Measurements from ENCODE around the gene TH.

Gene TH

DNA sequence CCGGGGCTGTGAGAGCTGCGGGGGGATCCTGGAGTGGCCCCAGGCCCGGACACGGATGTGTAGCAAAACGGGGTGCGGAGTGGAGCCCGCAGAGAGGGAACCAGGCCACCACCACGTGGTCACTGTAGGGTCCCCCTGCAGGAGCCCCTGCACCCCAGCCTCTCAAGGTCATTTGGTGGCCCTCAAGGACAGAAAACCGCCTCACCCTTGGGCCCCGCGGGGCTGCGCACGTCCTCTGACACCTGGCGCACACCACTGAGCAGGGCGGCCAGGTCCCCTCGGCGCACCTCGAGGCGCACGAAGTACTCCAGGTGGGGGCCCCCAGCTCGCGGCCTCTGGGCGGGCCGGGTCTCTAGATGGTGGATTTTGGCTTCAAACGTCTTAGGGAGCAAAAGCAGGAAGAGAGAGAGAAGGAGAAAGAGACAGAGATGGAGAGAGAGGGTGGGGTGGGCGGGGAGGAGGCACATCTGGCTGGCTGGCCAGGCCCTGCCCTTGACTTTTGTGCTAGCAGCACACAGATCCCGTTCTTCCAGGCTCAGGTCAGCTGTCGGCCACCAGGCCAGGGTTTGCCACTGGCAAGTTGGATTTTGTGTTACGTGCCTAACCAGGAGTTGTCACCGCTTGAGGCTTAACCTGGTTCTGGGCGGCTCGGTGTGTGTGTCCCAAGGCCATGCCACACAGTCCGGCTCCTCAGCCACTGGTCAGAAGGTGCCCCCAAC is 3.2 kb downstream of the TH start:
- Histone ChIP-seq H3K36me3 (ENCODE audit: control insufficient read depth in 4 of 4, insufficient read depth in 4 of 4, low read length in 3 of 4) (no peaks in the 10 kb centered on the region), H3K9me3 (ENCODE audit: control extremely low read depth in 1 of 5, control insufficient read depth in 4 of 5, insufficient read depth in 2 of 5, low read depth in 1 of 5, low read length in 4 of 5) (no peaks in the 10 kb centered on the region), H3K27ac (ENCODE audit: insufficient read depth in 1 of 2, low read depth in 1 of 2, low read length in 2 of 2, poor library complexity in 1 of 2, severe bottlenecking in 2 of 2) (no peak overlapping the region), H3K27me3 (replicated peaks in 2 of 5; ENCODE audit: control insufficient read depth in 4 of 5, insufficient read depth in 5 of 5, low read length in 4 of 5) (peaks cover 0 to 35% (median 5%) of the 10 kb centered on the region in 5 experiments), H3K4me1 (ENCODE audit: control extremely low read depth in 1 of 4, control insufficient read depth in 4 of 4, insufficient read depth in 4 of 4, low read length in 3 of 4) (peaks cover 0 to 7% (median 3%) of the 10 kb centered on the region in 4 experiments), H3K4me3 (ENCODE audit: control insufficient read depth in 1 of 7, extremely low read depth in 1 of 7, insufficient read depth in 4 of 7, low read depth in 2 of 7, low read length in 6 of 7) (no peak overlapping the region)
- ChIA-PET CTCF (interaction anchor here (1.1 to 6.1 kb wide), 3 partner anchors 19 to 252 kb away, joined by 3 to 45 read pairs (median 4); no protein-coding TSS in a partner anchor), POLR2A (no interaction called here)
- DNase-seq = no peak
- 93% methylated on average over 30 of the region's 33 CpGs for WGBS (ENCODE audit: insufficient coverage)

GRCh38 chr11:2167141-2168045 is 4.2 kb downstream of the TH start:
- Histone ChIP-seq H3K9me3 (ENCODE audit: control extremely low read depth in 1 of 5, control insufficient read depth in 4 of 5, insufficient read depth in 2 of 5, low read depth in 1 of 5, low read length in 4 of 5) (no peaks in the 10 kb centered on the region), H3K36me3 (ENCODE audit: control insufficient read depth in 4 of 4, insufficient read depth in 4 of 4, low read length in 3 of 4) (no peaks in the 10 kb centered on the region), H3K4me1 (ENCODE audit: control extremely low read depth in 1 of 4, control insufficient read depth in 4 of 4, insufficient read depth in 4 of 4, low read length in 3 of 4) (peaks cover 0 to 7% (median 3%) of the 10 kb centered on the region in 4 experiments), H3K4me3 (ENCODE audit: control insufficient read depth in 1 of 7, extremely low read depth in 1 of 7, insufficient read depth in 4 of 7, low read depth in 2 of 7, low read length in 6 of 7) (no peak overlapping the region), H3K27ac (ENCODE audit: insufficient read depth in 1 of 2, low read depth in 1 of 2, low read length in 2 of 2, poor library complexity in 1 of 2, severe bottlenecking in 2 of 2) (no peak overlapping the region), H3K27me3 (replicated peaks in 2 of 5; ENCODE audit: control insufficient read depth in 4 of 5, insufficient read depth in 5 of 5, low read length in 4 of 5) (peaks cover 0 to 35% (median 5%) of the 10 kb centered on the region in 5 experiments)
- CTCF ChIA-PET = interaction anchor here (1.1 to 6.1 kb wide), 5 partner anchors 20 to 260 kb away, joined by 3 to 45 read pairs (median 3); no protein-coding TSS in a partner anchor
- 77% methylated on average over 22 of the region's 31 CpGs for WGBS (ENCODE audit: insufficient coverage)
- POLR2A ChIA-PET = no interaction called here
- DNase-seq = no peak

- peaks cover 0 to 7% (median 3%) of the 10 kb centered on the region in 4 experiments for H3K4me1 ChIP-seq (ENCODE audit: control extremely low read depth in 1 of 4, control insufficient read depth in 4 of 4, insufficient read depth in 4 of 4, low read length in 3 of 4)
- peaks cover 0 to 35% (median 5%) of the 10 kb centered on the region in 5 experiments for H3K27me3 ChIP-seq (replicated peaks in 2 of 5; ENCODE audit: control insufficient read depth in 4 of 5, insufficient read depth in 5 of 5, low read length in 4 of 5)
- H3K36me3 ChIP-seq (ENCODE audit: control insufficient read depth in 4 of 4, insufficient read depth in 4 of 4, low read length in 3 of 4) = no peaks in the 10 kb centered on the region
- no peak overlapping the region for H3K27ac ChIP-seq (ENCODE audit: insufficient read depth in 1 of 2, low read depth in 1 of 2, low read length in 2 of 2, poor library complexity in 1 of 2, severe bottlenecking in 2 of 2)
- 12% methylated on average over 58 of the region's 70 CpGs for WGBS (ENCODE audit: insufficient coverage)
- POLR2A ChIA-PET = interaction anchor here (0.9 kb wide), 1 partner anchor 254 kb away, joined by 3 read pairs; no protein-coding TSS in a partner anchor
- no peaks in the 10 kb centered on the region for H3K9me3 ChIP-seq (ENCODE audit: control extremely low read depth in 1 of 5, control insufficient read depth in 4 of 5, insufficient read depth in 2 of 5, low read depth in 1 of 5, low read length in 4 of 5)
- DNase-seq = peak; percentile 28 to 51 (median 42)
- CTCF ChIA-PET = interaction anchor here (1.4 to 6.1 kb wide), 3 partner anchors 129 to 261 kb away, joined by 3 to 45 read pairs (median 3); no protein-coding TSS in a partner anchor
- H3K4me3 ChIP-seq (ENCODE audit: control insufficient read depth in 1 of 7, extremely low read depth in 1 of 7, insufficient read depth in 4 of 7, low read depth in 2 of 7, low read length in 6 of 7) = peak overlapping the region in 1 of 7 experiments; percentile 26
Observed at GRCh38 chr11:2166091-2166851, 5.3 kb downstream of the TH start.

DNA sequence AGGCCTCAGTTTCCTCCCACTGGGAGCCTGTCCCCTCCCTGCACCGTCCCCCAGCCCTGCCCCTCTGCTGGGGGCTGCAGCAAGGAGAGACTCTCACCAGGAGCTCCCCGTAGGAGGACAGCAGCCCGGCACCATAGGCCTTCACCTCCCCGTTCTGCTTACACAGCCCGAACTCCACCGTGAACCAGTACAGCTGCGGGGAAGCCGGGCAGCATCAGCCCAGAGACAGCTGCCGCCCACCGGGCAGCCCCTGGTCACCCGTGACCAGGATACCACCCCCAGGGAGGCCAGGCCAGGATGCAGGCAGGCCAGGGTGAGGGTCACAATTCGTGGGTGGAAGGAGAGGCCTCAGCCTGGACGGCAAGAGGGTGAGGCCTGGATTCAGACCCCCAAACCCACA is 6.0 kb downstream of the TH start:
- whole genome bisulfite sequencing (ENCODE audit: insufficient coverage) = 98% methylated on average over 12 of the region's 13 CpGs
- H3K27ac ChIP-seq (ENCODE audit: insufficient read depth in 1 of 2, low read depth in 1 of 2, low read length in 2 of 2, poor library complexity in 1 of 2, severe bottlenecking in 2 of 2) = no peak overlapping the region
- no peak for DNase-seq
- POLR2A ChIA-PET = no interaction called here
- no peaks in the 10 kb centered on the region for H3K9me3 ChIP-seq (ENCODE audit: control extremely low read depth in 1 of 5, control insufficient read depth in 4 of 5, insufficient read depth in 2 of 5, low read depth in 1 of 5, low read length in 4 of 5)
- H3K27me3 ChIP-seq (replicated peaks in 2 of 5; ENCODE audit: control insufficient read depth in 4 of 5, insufficient read depth in 5 of 5, low read length in 4 of 5) = peaks cover 0 to 35% (median 5%) of the 10 kb centered on the region in 5 experiments
- no peak overlapping the region for H3K4me3 ChIP-seq (ENCODE audit: control insufficient read depth in 1 of 7, extremely low read depth in 1 of 7, insufficient read depth in 4 of 7, low read depth in 2 of 7, low read length in 6 of 7)
- H3K4me1 ChIP-seq (ENCODE audit: control extremely low read depth in 1 of 4, control insufficient read depth in 4 of 4, insufficient read depth in 4 of 4, low read length in 3 of 4) = peaks cover 0 to 7% (median 3%) of the 10 kb centered on the region in 4 experiments
- CTCF ChIA-PET = interaction anchor here (0.6 to 6.1 kb wide), 5 partner anchors 28 to 414 kb away, joined by 3 to 45 read pairs (median 3); no protein-coding TSS in a partner anchor
- no peaks in the 10 kb centered on the region for H3K36me3 ChIP-seq (ENCODE audit: control insufficient read depth in 4 of 4, insufficient read depth in 4 of 4, low read length in 3 of 4)

DNA sequence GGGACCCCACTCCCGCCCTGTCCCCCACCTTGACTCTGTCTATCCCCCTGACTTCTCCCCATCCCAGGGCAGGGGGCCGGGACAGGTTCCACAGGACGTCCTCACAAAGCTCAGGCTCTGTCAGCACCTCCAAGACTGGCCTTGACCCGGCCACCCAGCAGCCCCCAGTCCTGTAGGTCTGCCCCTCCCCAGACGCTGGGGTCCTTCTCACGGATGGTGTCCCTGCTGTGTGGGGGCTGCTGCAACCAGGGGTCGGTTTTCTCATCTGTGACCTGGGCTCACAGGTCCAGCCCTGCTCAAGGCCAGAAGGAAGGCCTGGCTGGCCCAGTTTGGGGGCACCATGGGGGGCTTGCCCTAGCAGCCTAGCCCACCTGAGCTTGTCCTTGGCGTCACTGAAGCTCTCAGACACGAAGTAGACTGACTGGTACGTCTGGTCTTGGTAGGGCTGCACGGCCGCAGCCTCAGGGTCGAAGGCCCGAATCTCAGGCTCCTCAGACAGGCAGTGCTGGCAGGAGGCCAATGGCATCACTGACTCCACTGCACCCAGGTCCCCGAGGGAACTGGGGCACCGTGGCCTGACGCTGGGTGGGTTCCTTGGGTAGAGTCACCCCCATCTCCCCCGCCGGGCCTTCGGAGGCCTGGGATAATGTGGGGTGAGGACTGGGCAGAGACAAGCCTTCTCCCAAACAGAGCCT is 6.6 kb downstream of the TH start:
- Histone ChIP-seq H3K27ac (ENCODE audit: insufficient read depth in 1 of 2, low read depth in 1 of 2, low read length in 2 of 2, poor library complexity in 1 of 2, severe bottlenecking in 2 of 2) (no peak overlapping the region), H3K9me3 (ENCODE audit: control extremely low read depth in 1 of 5, control insufficient read depth in 4 of 5, insufficient read depth in 2 of 5, low read depth in 1 of 5, low read length in 4 of 5) (no peaks in the 10 kb centered on the region), H3K27me3 (replicated peaks in 2 of 5; ENCODE audit: control insufficient read depth in 4 of 5, insufficient read depth in 5 of 5, low read length in 4 of 5) (peaks cover 0 to 35% (median 5%) of the 10 kb centered on the region in 5 experiments), H3K4me3 (ENCODE audit: control insufficient read depth in 1 of 7, extremely low read depth in 1 of 7, insufficient read depth in 4 of 7, low read depth in 2 of 7, low read length in 6 of 7) (no peak overlapping the region), H3K4me1 (ENCODE audit: control extremely low read depth in 1 of 4, control insufficient read depth in 4 of 4, insufficient read depth in 4 of 4, low read length in 3 of 4) (peaks cover 0 to 7% (median 3%) of the 10 kb centered on the region in 4 experiments), H3K36me3 (ENCODE audit: control insufficient read depth in 4 of 4, insufficient read depth in 4 of 4, low read length in 3 of 4) (no peaks in the 10 kb centered on the region)
- WGBS (ENCODE audit: insufficient coverage) = 95% methylated on average over 17 of the region's 20 CpGs
- DNase-seq = no peak
- ChIA-PET CTCF (interaction anchor here (0.6 to 6.1 kb wide), 8 partner anchors 9 to 413 kb away, joined by 3 to 45 read pairs (median 3); no protein-coding TSS in a partner anchor), POLR2A (no interaction called here)

DNA sequence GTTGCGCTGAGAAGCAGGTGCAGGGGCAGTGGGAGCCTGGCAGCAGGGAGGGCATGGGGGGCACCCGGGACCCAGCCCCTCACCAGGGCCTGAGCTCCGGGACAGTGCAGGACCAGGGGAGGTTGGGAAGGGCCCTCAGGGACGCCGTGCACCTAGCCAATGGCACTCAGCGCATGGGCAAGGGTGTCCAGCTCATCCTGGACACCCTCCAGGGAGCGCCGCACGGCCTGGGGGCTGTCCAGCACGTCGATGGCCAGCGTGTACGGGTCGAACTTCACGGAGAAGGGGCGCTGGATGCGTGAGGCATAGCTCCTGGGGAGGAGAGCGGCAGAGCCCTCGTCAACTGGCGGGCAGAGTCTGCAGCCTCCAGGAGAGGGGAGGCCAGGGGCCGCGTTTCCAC is 7.5 kb downstream of the TH start:
- Histone ChIP-seq H3K4me1 (ENCODE audit: control extremely low read depth in 1 of 4, control insufficient read depth in 4 of 4, insufficient read depth in 4 of 4, low read length in 3 of 4) (peaks cover 0 to 7% (median 3%) of the 10 kb centered on the region in 4 experiments), H3K36me3 (ENCODE audit: control insufficient read depth in 4 of 4, insufficient read depth in 4 of 4, low read length in 3 of 4) (no peaks in the 10 kb centered on the region), H3K27me3 (replicated peaks in 2 of 5; ENCODE audit: control insufficient read depth in 4 of 5, insufficient read depth in 5 of 5, low read length in 4 of 5) (peaks cover 0 to 30% (median 5%) of the 10 kb centered on the region in 5 experiments), H3K4me3 (ENCODE audit: control insufficient read depth in 1 of 7, extremely low read depth in 1 of 7, insufficient read depth in 4 of 7, low read depth in 2 of 7, low read length in 6 of 7) (no peak overlapping the region), H3K9me3 (ENCODE audit: control extremely low read depth in 1 of 5, control insufficient read depth in 4 of 5, insufficient read depth in 2 of 5, low read depth in 1 of 5, low read length in 4 of 5) (no peaks in the 10 kb centered on the region), H3K27ac (ENCODE audit: insufficient read depth in 1 of 2, low read depth in 1 of 2, low read length in 2 of 2, poor library complexity in 1 of 2, severe bottlenecking in 2 of 2) (no peak overlapping the region)
- no peak for DNase-seq
- 95% methylated on average over 19 of the region's 22 CpGs for whole genome bisulfite sequencing (ENCODE audit: insufficient coverage)
- POLR2A ChIA-PET = no interaction called here
- CTCF ChIA-PET = interaction anchor here (1.1 to 6.1 kb wide), 8 partner anchors 9 to 256 kb away, joined by 3 to 45 read pairs (median 5); no protein-coding TSS in a partner anchor

All from common myeloid progenitor, CD34-positive (primary cell).